ENCODE measurements around the gene SYNRG.

SYNRG gene

GRCh38 chr17:37476431-37477120 is 132.6 kb downstream of the SYNRG start:
- DNase-seq (ENCODE audit: low spot score), result no peak

GRCh38 chr17:37475731-37476420 is 133.3 kb downstream of the SYNRG start:
- DNase-seq (ENCODE audit: low spot score), result no peak

- DNase-seq (ENCODE audit: low spot score), result no peak
Observed at GRCh38 chr17:37470181-37470580, 139.0 kb downstream of the SYNRG start.

GRCh38 chr17:37466471-37466870 is 142.7 kb downstream of the SYNRG start:
- DNase-seq (ENCODE audit: low spot score), result no peak

- DNase-seq (ENCODE audit: low spot score), result no peak
Observed at GRCh38 chr17:37465069-37465616, 144.1 kb downstream of the SYNRG start.

Data from germinal center (tissue), 1 donor.